ENCODE measurements around the gene HAS3.
"Not testable (repeated sequence)": the region's sequence is repeated elsewhere in the genome, so short reads cannot be mapped to it uniquely, and the experiment has no call there.

The HAS3 gene

DNA sequence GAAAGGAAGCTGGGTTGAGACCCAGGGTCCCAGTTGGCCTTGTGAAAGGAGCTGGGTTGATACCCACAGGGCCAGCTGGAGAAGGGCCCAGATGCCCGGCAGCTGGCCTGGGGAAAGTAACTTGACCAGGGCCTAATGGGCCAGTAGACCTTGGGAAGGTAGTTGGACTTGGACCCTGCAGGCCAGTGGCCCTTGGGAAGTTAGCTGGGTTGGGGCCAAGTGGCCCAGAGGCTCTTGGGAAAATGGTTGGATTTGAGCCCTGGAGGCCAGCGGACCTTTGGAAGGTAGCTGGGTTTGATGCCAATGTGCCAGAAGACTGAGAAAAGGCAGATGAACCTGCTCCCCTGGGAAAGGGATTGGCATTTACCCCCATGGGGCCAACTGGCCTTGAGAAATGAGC, 13.5 kb downstream of the HAS3 start:
- no peak for DNase-seq

DNA sequence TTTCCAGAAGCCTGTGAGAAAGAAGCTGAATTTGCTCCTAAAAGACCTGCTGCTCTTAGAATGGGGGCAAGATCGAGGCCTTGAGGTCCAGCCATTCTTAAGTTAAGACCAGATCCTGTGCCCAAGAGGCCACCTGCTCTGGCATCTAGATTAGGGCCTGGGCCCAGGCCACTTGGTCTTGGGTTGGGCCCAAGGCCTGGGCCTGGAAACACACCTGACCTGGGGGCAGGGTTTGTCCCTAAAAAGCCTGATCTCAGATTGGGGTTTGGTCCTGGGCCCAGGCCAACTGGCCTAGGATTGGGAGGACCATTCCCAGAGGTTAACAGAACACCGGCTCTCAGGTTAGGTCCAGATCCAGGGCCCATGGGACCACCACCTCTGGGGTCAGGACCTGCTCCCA, 14.1 kb downstream of the HAS3 start:
- DNase-seq: no peak

DNA sequence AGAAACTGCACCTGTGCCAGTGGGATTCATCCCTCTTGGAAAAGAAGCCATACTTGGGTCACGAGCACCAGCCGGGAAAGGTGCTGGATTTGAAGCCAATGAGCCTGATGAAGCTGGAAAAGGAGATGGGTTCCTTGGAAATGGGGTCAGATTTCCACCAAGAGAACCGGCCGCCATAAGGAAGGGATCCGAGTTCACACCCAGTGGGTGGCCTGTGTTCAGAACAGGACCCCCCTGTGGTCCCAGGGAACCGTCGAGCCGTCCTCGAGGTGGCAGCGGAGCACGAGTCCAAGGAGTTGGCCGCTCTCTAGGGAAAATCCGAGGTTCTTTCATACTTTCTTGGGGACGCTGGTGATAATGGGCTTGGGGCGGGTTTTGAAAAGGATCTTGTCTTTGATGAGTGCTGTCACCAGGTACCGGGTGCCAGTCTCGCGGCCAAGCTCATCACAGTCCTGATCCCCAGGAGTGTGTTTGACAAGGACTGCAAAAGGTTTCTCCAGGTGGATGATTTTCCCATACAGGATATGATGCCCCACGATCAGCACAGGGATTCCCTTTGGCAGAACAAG, 14.7 kb downstream of the HAS3 start:
- DNase-seq: no peak

DNA sequence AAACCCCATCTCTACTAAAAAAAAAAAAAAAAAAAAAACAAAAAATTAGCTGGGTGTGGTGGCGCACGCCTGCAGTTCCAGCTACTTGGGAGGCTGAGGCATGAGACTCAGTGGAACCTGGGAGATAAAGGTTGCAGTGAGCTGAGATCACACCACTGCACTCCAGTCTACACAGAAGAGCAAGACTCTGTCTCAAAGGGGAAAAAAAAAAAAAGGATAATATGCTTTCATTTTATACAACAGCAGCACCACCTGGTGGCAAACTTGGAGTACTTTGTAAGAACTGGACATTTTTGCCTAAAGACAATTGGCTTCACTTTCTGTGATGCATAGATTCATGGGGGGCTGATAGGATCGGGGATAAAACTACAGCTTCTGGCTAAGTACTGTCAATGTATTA, 18.5 kb downstream of the HAS3 start:
- DNase-seq: peak; percentile 57

DNA sequence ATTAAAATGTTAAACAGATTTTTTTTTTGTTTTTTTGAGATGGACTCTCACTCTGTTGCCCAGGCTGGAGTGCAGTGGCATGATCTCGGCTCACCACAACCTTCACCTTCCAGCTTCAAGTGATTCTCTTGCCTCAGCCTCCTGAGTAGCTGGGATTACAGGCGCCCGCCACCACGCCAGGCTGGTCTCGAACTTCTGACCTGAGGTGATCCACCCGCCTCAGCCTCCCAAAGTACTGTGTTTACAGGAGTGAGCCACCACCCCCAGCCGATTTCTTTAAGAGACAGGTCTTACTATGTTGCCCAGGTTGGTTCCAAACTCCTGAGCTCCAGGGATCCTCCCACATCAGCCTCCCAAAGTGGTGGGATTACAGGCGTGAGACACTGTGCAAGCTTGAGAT, 19.0 kb downstream of the HAS3 start:
- DNase-seq: not testable (repeated sequence)

DNA sequence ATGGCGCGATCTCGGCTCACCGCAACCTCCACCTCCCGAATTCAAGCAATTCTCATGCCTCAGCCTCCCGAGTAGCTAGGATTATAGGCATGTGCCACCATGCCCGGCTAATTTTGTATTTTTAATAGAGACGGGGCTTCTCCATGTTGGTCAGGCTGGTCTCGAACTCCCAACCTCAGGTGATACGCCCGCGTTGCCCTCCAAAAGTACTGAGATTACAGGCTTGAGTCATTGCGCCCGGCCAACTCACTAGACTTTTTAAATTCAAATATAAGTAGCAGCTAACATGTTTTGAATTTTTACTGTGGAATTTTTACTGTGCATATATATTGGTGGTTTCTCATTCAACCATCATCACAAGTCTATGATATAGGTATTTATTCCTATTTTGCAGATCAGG, 19.5 kb downstream of the HAS3 start:
- DNase-seq: not testable (repeated sequence)

DNA sequence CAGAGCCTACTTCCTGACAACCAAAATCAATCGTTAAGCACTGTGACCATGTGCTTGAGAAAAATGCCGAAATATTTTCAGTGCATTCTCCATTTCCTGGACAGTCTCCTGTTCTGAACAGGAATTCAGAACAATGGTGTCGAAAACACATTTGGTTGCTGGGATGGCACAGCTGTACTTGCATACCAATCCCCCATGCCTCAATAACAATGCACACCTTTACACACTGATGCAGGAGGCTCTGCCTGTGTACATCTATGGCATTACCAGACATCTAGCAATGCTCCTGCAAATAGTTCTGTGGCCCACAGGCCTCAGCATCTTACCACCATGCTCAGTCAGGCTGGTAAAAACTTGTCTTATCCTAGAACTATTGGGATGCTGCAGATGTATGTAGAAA, 20.8 kb downstream of the HAS3 start:
- no peak for DNase-seq

DNA sequence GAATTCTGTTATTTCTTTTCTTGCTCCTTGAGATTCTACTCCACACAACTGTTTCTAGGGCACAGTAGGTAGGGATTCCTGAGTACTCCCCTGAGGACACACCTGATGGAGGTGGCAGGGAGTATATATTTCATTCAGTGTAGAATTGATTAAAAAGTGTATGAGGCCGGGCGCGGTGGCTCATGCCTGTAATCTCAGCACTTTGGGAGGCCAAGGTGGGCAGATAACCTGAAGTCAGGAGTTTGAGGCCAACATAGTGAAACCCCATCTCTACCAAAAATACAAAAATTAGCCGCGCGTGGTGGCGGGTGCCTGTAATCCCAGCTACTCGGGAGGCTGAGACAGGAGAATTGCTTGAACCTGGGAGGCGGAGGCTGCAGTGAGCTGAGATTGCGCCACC, 21.3 kb downstream of the HAS3 start:
- DNase-seq: not testable (repeated sequence)

DNA sequence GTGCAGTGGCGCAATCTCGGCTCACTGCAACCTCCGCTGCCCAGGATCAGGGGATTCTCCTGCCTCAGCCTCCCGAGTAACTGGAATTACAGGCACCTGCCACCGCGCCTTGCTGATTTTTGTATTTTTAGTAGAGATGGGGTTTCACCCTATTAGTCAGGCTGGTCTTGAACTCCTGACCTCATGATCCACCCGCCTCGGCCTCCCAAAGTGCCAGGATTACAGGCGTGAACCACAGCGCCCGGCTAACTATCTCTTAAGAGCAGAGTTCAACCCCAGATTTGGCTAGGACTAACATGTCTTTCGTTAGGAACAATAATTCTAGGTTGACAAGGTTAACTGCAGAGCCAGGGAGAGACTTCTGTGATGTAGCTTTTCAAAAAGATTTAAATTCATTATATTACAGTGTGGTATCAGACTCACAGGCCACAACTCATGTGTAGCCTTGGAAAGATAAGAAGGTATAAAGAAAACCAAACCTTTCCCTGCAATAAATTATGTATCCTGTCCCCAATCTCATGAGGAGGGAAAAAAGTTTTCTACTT, 22.6 kb downstream of the HAS3 start:
- no peak for DNase-seq

DNA sequence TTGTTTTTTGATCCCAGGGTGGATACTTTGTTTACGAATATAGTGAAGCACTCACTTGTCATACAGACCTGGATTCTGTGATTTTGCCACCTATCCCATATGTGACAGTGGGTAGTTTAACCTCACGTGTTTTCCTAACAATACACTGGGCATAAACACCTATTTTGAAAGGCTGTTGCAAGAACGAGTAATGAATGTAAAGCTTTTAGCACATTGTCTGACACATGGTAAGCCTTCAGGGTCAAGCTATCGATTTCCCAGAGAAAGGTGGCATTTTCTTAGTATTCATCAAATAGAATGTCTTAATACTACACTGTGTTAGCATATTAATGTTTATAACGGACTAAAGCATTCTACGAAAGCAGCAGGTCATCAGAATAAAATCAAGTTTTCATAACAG, 25.0 kb downstream of the HAS3 start:
- no peak for DNase-seq

DNA sequence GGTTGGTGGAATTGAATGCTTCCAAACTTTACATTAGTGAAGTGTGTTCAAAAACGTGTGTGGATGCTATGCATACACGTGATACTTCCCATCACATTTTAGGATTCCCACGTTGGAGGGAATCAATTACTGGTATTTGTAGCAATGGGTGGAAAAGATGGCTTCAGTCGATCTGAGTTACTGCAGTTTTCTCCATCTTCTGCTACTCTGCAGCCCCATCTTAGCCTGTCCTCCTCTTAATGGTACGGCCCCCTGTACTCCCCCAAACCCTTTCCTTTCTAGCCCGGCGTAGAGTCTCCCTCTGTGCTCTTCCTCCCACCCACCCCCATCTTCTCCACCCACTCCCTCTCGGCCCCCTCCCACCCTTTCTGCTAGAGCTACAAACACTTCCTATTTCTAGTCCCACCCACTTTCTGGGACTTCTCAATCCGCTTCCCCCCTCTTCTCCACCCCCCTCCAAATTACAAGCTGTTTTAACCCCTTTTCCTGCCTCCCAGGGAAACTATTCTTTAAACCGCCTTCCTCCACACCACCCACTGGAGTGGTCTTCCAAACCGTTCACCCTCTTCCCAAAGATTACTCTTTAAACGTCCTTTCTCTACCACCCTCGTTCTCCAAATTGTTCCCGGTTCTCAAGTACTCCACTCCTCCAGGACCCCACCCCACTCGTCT, 25.9 kb downstream of the HAS3 start:
- peak; percentile 18 for DNase-seq

DNA sequence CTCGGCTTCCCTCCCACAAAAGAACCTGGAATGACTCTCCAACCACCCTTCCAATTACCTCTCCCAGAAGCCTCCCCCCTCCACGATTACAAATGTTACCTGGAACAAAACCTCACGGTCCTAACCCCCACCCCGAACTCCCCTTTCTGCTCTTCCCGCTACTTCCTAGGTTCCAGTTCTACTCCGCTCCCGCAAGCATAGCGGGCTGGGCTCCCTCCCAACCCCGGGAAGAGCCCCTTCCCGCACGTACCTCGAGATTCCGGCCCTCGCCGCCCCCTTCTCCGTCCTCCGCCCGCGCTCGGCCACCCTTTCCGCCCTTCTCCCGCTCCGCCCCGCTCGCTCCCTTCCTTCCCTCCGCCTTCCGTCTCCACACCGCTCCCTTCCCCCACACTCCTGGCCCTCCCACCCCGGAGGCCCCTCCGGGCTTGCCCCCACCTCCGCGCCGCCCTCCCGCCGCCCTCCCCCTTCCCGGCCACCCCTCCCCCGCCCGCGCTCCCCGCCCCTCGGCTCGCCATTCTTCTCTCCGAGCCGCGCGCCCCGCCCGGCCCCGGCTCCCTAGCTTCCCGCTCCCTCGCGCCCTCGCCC, 26.5 kb downstream of the HAS3 start:
- DNase-seq: peak; percentile 62

DNA sequence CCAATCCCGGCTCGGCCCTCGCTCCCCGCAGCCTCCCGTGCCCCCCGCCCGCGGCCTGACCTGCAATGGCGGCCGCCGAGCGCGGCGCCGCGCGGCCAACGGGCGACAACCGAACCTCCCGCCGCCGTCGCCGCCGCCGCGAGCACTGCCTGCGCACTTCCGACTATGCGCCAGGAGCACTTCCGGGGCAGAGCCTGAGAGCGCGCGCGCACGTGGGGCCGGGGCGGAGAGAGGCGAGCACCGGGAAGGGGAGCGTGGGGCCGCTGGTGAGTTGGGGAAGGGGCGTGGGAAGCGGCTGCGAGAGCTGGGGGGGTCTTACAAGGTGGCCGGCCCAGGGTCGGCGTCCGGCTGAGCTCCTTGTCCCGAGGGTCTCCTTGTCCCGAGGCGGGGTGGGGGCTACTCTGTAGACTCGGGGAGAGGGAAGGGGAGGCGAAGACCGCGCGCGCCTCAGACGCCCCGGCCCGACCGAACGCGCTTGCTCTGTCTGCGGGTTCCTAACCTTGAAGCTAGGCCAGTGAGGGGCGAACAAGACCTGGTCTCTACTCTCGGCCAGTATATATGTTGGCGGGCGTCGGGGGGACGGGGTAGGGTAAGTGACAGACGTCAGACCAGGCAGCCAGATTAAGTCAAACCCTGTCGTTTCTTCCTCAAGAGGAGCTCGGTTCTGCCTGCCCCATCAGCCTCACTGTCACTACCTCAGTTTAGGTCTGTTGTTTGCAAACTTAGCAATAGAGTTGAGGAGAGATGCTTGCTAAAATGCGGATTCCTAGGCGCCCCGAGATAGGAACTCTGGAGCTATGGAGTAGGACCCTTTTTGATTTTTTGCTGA, 27.2 kb downstream of the HAS3 start, which contains the start of the genes CHTF8 and UTP4:
TSS of gene CHTF8 (minus strand) at position 165 of the 829 bp plus-strand sequence. CDS start 11,130 bp downstream, outside the sequence.
TSS of gene UTP4 (plus strand) at position 226 of the 829 bp plus-strand sequence. CDS start 811 bp downstream, outside the sequence.
- DNase-seq: peak; percentile 81

DNA sequence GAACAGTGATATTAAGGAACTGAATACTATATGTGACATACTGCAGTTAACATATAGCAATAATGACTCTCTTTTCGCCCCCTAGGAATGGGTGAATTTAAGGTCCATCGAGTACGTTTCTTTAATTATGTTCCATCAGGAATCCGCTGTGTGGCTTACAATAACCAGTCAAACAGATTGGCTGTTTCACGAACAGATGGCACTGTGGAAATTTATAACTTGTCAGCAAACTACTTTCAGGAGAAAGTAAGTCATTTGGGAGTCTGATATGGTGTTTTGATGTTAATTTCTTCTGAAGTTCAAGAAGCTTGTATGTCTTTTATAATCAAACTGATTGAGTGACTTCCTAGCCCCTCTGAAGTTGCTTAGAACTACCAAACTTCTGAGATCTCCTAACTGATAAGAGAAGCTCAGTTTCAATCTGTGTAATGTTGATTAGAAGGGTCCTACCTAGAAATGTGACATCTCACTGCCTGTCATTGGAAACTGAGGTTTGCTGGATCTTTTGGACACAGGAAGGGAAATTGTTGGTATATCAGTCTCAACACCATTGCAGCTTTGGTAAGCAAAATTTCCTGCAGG, 28.0 kb downstream of the HAS3 start:
- no peak for DNase-seq

DNA sequence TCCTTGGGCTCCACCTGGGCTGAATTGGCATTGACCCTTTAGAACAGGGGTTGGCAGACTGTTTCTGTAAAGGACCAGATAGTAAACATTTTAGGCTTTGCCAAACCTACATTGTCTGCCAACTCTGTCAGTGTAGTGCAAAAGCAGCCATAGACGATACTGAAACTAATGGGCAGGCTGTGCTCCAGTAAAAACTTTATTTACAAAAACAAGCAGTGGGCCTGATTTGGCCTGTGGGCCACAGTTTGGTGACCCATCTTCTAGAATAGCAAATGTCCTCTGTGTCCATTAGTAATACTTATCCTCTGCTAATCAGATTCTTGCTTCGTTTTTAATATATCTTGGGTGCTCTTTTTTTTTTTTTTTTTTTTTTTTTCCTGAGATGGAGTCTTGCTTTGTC, 33.2 kb downstream of the HAS3 start:
- no peak for DNase-seq

DNA sequence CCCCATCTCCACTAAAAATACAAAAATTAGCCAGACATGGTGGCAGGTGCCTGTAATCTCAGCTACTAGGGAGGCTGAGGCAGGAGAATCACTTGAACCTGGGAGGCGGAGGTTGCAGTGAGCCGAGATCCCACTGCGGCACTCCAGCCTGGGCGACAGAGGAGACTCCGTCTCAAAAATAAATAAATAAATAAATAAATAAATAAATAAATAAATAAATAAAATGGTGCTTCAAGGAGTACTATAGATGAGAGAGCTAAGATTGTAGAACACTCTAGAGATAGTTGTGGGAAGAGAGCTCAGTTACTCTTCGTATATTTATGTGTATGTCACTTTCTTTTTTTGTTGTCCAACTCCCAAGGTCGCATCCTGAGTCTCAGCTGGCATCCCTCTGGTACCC, 34.0 kb downstream of the HAS3 start:
- DNase-seq: not testable (repeated sequence)

DNA sequence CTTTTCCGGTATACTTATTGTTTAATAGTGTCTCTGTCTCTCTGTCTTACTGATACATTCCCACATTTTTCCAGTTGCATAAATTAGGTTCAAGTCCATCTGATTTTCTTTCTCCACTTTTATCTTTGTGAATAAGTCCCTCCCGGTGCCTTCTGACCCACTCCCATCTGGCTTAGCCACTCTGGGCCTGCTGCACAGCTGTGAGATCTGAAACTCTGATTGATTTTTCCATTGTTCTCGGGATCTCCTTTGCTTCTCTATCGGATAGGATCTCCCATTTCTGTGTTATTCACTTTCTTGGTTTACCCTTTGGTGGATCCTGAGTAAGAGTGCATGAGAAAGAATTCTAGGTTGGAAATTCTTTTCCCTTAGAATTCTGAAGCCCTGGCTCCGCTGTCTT, 35.6 kb downstream of the HAS3 start:
- no peak for DNase-seq

DNA sequence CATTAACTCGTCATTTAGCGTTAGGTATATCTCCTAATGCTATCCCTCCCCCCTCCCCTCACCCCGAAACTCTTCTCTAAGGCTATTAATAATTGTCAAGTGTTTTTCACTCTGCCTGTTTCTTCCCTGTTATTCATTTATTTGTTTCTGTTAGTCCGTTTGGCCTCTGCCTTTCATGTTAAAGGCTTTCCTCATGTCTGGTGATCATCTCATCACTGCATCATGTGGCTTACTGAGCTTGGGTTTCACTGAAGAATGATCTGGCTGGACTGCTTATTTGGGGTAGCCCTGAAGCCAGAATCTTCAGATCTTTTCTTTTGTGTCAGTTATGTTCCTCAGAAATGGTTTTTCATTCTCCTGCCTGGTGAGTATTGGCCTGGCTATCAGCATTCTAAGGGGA, 36.5 kb downstream of the HAS3 start:
- no peak for DNase-seq

DNA sequence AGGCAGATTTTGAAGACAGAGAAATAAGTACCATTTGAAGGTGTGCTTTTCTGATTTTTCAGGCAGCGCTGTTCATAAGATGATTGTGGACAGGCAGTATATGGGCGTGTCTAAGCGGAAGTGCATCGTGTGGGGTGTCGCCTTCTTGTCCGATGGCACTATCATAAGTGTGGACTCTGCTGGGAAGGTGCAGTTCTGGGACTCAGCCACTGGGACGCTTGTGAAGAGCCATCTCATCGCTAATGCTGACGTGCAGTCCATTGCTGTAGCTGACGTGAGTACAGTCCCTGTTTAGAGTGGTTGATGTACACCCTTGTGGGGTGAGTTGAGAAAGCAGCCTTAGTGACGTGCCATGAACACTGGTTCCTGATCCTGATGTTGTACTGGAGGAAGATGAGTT, 37.7 kb downstream of the HAS3 start:
- no peak for DNase-seq

DNA sequence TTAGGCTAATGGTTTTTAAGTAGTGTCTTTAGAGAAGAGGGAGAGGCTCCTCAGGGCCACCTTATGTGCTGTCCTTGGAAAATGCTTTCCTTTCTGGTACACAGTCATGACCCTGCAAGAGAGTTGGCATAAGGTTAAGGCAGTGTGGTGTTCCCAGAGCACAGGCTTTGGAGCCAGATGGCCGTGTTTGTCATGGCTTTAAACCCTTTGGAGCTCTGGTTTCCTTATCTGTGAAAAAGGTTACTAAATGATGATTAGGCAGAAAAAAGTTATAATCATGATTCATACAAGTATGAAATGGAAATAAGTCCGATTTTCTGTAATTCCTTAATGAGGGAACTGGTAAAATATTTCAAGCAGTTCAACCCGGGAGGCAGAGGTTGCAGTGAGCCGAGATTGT, 40.2 kb downstream of the HAS3 start:
- no peak for DNase-seq

DNA sequence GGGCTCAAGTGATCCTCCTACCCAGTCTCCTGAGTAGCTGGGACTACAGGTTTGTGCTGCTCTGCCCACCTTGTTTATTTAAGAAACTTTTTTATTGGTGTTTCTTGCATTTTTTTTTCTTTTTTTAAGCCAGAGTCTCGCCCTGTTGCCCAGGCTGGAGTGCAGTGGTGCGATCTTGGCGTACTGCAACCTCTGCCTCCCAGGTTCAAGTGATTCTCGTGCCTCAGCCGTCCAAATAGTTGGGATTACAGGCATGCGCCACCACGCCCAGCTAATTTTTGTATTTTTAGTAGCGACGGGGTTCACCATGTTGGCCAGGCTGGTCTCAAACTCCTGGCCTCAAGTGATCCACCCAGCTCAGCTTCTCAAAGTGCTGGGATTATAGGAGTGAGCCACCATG, 44.2 kb downstream of the HAS3 start:
- not testable (repeated sequence) for DNase-seq

DNA sequence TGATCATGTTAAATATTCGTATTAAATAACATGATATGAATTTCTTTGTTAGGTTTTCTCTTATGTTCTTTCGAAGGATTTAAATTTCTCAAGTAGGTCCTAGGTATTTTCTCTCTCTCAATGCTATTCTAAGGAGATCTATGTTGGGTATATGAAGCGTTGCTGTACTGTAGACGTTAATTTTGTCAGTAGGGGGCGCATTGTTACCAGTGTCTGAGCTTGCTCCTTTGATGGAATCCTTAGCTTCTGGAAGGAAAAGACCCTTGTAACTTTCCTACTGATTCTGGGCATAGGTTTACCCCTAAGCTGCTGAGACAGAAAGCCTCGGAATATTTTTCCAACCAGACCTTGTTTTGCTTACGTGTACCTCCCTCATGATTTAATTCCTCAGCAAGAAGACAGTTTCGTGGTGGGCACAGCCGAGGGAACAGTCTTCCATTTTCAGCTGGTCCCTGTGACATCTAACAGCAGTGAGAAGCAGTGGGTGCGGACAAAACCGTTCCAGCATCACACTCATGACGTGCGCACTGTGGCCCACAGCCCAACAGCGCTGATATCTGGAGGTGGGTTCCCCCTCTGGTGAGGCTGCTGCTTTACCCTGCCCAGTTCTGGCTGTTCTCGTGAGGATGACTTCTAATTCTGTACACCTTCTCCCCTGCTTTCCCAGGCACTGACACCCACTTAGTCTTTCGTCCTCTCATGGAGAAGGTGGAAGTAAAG, 44.9 kb downstream of the HAS3 start:
- peak; percentile 20 for DNase-seq

Measured in CD4-positive, alpha-beta T cell treated with Interferon gamma for 1 hour (primary cell).